Measurements from ENCODE around the gene MYRIP.
"Not testable (repeated sequence)": the region's sequence is repeated elsewhere in the genome, so short reads cannot be mapped to it uniquely, and the experiment has no call there.

MYRIP gene

GRCh38 chr3:39971559-39972031 lies 162.2 kb downstream of the MYRIP start:
- DNase-seq (ENCODE audit: low read depth), result no peak

- no peak for DNase-seq (ENCODE audit: low read depth)
Observed at GRCh38 chr3:39972508-39972907, 163.1 kb downstream of the MYRIP start.

- DNase-seq (ENCODE audit: low read depth), result no peak
Observed at GRCh38 chr3:39977058-39977794, 167.8 kb downstream of the MYRIP start.

GRCh38 chr3:39978308-39978707 lies 168.9 kb downstream of the MYRIP start:
- no peak for DNase-seq (ENCODE audit: low read depth)

- DNase-seq (ENCODE audit: low read depth), result no peak
Observed at GRCh38 chr3:39980058-39980457, 170.6 kb downstream of the MYRIP start.

- DNase-seq (ENCODE audit: low read depth), result no peak
Observed at GRCh38 chr3:39980781-39981180, 171.4 kb downstream of the MYRIP start.

GRCh38 chr3:39981547-39982184 lies 172.3 kb downstream of the MYRIP start:
- no peak for DNase-seq (ENCODE audit: low read depth)

GRCh38 chr3:39982665-39983357 lies 173.4 kb downstream of the MYRIP start:
- no peak for DNase-seq (ENCODE audit: low read depth)

- no peak for DNase-seq (ENCODE audit: low read depth)
Observed at GRCh38 chr3:39989746-39990145, 180.3 kb downstream of the MYRIP start.

GRCh38 chr3:39990532-39990931 lies 181.1 kb downstream of the MYRIP start:
- peak; percentile 29 for DNase-seq (ENCODE audit: low read depth)

- DNase-seq (ENCODE audit: low read depth), result no peak
Observed at GRCh38 chr3:40008796-40009195, 199.4 kb downstream of the MYRIP start.

GRCh38 chr3:40009991-40010390 lies 200.6 kb downstream of the MYRIP start:
- DNase-seq (ENCODE audit: low read depth), result no peak

- DNase-seq (ENCODE audit: low read depth), result no peak
Observed at GRCh38 chr3:40012381-40012780, 203.0 kb downstream of the MYRIP start.

- no peak for DNase-seq (ENCODE audit: low read depth)
Observed at GRCh38 chr3:40016391-40016790, 207.0 kb downstream of the MYRIP start.

GRCh38 chr3:40018369-40018768 lies 209.0 kb downstream of the MYRIP start:
- DNase-seq (ENCODE audit: low read depth), result no peak

- DNase-seq (ENCODE audit: low read depth), result no peak
Observed at GRCh38 chr3:40019376-40019775, 210.0 kb downstream of the MYRIP start.

- DNase-seq (ENCODE audit: low read depth), result no peak
Observed at GRCh38 chr3:40020689-40021088, 211.3 kb downstream of the MYRIP start.

GRCh38 chr3:40021338-40021737 lies 211.9 kb downstream of the MYRIP start:
- no peak for DNase-seq (ENCODE audit: low read depth)

GRCh38 chr3:40022297-40022827 lies 213.0 kb downstream of the MYRIP start:
- no peak for DNase-seq (ENCODE audit: low read depth)

GRCh38 chr3:40024526-40024925 lies 215.1 kb downstream of the MYRIP start:
- no peak for DNase-seq (ENCODE audit: low read depth)

- DNase-seq (ENCODE audit: low read depth), result not testable (repeated sequence)
Observed at GRCh38 chr3:40025892-40026291, 216.5 kb downstream of the MYRIP start.

GRCh38 chr3:40035177-40035576 lies 225.8 kb downstream of the MYRIP start:
- no peak for DNase-seq (ENCODE audit: low read depth)

GRCh38 chr3:40037582-40037981 lies 228.2 kb downstream of the MYRIP start:
- DNase-seq (ENCODE audit: low read depth), result no peak
